OCI-LY1 (cell line): ENCODE data around the gene OR2M2.

ENCODE experiments used
- H2AFZ ChIP-seq: fragments of 200-600 bp; sonication (generic), shearing (Covaris generic); 2 replicates; pipeline ENCODE4 v1.6.0; 2014; ENCODE audit warnings: antibody characterized with exemption, mild to moderate bottlenecking, low read length
- H3F3A ChIP-seq: fragments of 200-600 bp; sonication (generic), shearing (Covaris generic); 2 replicates; pipeline ENCODE4 v1.6.0; 2014; ENCODE audit warnings: mild to moderate bottlenecking, antibody characterized with exemption, low read length, moderate library complexity; ENCODE audit not compliant: insufficient read depth
- H3K27ac ChIP-seq: fragments of 200-600 bp; sonication (generic); 2 replicates; pipeline ENCODE4 v1.5.1; 2014; ENCODE audit warnings: low read length, mixed run types, mild to moderate bottlenecking, low read depth; ENCODE audit not compliant: poor library complexity, severe bottlenecking
- H3K27me3 ChIP-seq: fragments of 200-600 bp; sonication (generic); 2 replicates; pipeline ENCODE4 v1.6.0; 2014; ENCODE audit warnings: antibody characterized with exemption, mild to moderate bottlenecking, low read length, moderate library complexity; ENCODE audit not compliant: insufficient read depth
- H3K36me3 ChIP-seq: fragments of 200-600 bp; sonication (generic); 2 replicates; pipeline ENCODE4 v1.6.1; 2014; ENCODE audit warnings: mild to moderate bottlenecking, antibody characterized with exemption, low read length, moderate library complexity, mixed read lengths; ENCODE audit not compliant: insufficient read depth
- H3K4me1 ChIP-seq: fragments of 200-600 bp; sonication (generic); 2 replicates; pipeline ENCODE4 v1.5.1; 2014; ENCODE audit warnings: mild to moderate bottlenecking, low read length, moderate library complexity; ENCODE audit not compliant: insufficient read depth, severe bottlenecking
- H3K4me2 ChIP-seq: fragments of 200-600 bp; sonication (generic), shearing (Covaris generic); 2 replicates; pipeline ENCODE4 v1.6.1; 2014; ENCODE audit warnings: low read length
- H3K4me3 ChIP-seq: fragments of 200-600 bp; sonication (generic); 2 replicates; pipeline ENCODE4 v1.5.1; 2014; ENCODE audit warnings: low read length, low read depth, mild to moderate bottlenecking, mixed read lengths; ENCODE audit not compliant: poor library complexity, severe bottlenecking
- H3K79me2 ChIP-seq: fragments of 200-600 bp; shearing (Covaris generic); 2 replicates; pipeline ENCODE4 v1.6.1; 2016; ENCODE audit warnings: mixed run types, low read length, mixed read lengths; ENCODE audit not compliant: insufficient read depth
- H3K9ac ChIP-seq: fragments of 200-600 bp; sonication (generic), shearing (Covaris generic); 2 replicates; pipeline ENCODE4 v1.6.1; 2014; ENCODE audit warnings: mild to moderate bottlenecking, low read length, mixed read lengths
- H3K9me2 ChIP-seq: fragments of 200-600 bp; sonication (generic), shearing (Covaris generic); 2 replicates; pipeline ENCODE4 v1.6.1; 2014; ENCODE audit warnings: low read depth, mild to moderate bottlenecking, low read length, mixed read lengths
- H3K9me3 ChIP-seq: fragments of 200-600 bp; shearing (Covaris generic); 2 replicates; pipeline ENCODE4 v1.6.1; 2014; ENCODE audit warnings: low read length, mixed read lengths
- H4K20me1 ChIP-seq: fragments of 200-600 bp; sonication (generic), shearing (Covaris generic); 2 replicates; pipeline ENCODE4 v1.6.0; 2016; ENCODE audit warnings: mild to moderate bottlenecking, low read length; ENCODE audit not compliant: insufficient read depth
- EZH2 ChIP-seq: fragments of 200-600 bp; sonication (generic), shearing (Covaris generic); IDR thresholded peaks from 2 replicates; pipeline ENCODE4 v1.8.0; 2017; ENCODE audit warnings: borderline replicate concordance, mixed run types, mild to moderate bottlenecking, antibody characterized with exemption, low read length, moderate library complexity, mixed read lengths
- TF ChIP-seq, protein P1 (sequence below): fragments of 200-600 bp; sonication (generic), shearing (Covaris generic); IDR thresholded peaks from 2 replicates; pipeline ENCODE4 v1.5.1; 2017; ENCODE audit warnings: mild to moderate bottlenecking, antibody characterized with exemption, low read length, moderate library complexity, mixed read lengths

The OR2M2 gene

DNA sequence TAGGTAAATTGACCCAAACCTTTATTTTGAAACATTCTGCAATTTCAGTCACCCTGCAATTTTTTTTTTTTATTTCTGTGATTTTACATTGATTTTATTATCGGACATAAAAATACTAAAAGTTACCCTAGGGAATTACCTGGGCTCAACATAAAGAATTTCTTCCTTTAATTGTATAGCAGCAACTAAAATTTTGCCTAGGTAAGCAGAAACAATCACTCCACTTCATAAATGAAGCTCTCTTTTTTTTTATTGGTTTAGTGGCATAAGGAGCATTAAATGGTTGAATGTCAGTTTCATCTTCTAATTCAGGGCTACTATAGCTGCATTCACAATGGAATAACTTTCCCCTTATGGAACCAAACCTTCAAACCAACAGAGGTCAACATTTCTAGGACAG lies 41.3 kb downstream of the OR2M2 start:
- no peaks in the 10 kb centered on the region for H3F3A ChIP-seq
- H3K4me2 ChIP-seq: no peak overlapping the region
- H4K20me1 ChIP-seq: no peaks in the 10 kb centered on the region
- H3K79me2 ChIP-seq: no peaks in the 10 kb centered on the region
- H3K4me1 ChIP-seq: no peaks in the 10 kb centered on the region
- H3K9me3 ChIP-seq: no peaks in the 10 kb centered on the region
- H2AFZ ChIP-seq: no peak overlapping the region
- H3K4me3 ChIP-seq: no peak overlapping the region
- TF ChIP-seq EZH2: no peak
- TF ChIP-seq, protein P1, sequence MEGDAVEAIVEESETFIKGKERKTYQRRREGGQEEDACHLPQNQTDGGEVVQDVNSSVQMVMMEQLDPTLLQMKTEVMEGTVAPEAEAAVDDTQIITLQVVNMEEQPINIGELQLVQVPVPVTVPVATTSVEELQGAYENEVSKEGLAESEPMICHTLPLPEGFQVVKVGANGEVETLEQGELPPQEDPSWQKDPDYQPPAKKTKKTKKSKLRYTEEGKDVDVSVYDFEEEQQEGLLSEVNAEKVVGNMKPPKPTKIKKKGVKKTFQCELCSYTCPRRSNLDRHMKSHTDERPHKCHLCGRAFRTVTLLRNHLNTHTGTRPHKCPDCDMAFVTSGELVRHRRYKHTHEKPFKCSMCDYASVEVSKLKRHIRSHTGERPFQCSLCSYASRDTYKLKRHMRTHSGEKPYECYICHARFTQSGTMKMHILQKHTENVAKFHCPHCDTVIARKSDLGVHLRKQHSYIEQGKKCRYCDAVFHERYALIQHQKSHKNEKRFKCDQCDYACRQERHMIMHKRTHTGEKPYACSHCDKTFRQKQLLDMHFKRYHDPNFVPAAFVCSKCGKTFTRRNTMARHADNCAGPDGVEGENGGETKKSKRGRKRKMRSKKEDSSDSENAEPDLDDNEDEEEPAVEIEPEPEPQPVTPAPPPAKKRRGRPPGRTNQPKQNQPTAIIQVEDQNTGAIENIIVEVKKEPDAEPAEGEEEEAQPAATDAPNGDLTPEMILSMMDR: no peak
- H3K27ac ChIP-seq: no peak overlapping the region
- no peaks in the 10 kb centered on the region for H3K36me3 ChIP-seq
- H3K9ac ChIP-seq: no peak overlapping the region
- H3K9me2 ChIP-seq: no peaks in the 10 kb centered on the region
- no peaks in the 10 kb centered on the region for H3K27me3 ChIP-seq

DNA sequence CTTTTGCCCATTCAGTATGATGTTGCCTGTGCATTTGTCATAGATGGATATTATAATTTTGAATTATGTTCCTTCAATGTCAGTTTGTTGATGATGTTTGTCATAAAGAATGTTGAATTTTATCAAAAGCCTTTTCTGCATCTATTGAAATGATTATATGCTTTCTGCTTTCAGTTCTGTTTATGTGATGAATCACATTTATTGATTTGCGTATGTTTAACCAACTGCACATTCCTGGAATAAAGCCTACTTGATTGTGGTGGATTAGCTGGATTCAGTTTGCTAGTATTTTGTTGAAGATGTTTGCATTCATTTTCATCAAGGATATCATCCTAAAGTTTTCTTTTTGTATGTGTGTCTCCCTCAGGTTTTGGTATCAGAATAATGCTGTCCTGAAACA lies 50.9 kb downstream of the OR2M2 start:
- no peak for TF ChIP-seq EZH2
- TF ChIP-seq, protein P1: no peak
- no peaks in the 10 kb centered on the region for H3K36me3 ChIP-seq

DNA sequence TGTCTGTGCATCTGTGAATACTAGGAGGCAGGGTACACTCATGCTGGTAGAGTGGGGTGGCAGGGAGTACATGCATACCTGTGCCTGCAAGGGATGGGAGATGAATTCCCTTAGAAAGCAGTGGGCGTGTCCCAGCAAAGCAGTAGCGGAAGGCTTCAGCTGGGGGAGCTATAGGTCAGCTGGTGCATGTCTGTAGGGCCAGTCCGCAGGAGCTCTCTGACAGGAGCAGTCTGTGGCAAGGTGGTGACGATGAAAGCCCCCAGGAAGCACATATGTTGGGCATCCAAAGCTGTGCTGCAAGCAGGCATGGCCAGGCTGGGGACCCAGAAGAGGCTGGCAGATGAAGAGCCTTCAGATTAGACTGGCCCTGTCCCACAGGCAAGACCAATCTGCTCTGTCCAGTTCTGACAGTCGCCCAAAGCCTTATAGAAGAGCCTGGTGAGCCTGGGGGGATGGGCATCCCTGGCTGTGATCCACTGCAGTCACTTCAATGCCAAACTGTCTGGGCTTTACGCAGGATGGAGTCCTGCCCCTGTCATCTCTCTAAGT lies 54.8 kb downstream of the OR2M2 start:
- Histone ChIP-seq H4K20me1 (no peaks in the 10 kb centered on the region), H3K79me2 (no peaks in the 10 kb centered on the region), H3K9ac (no peak overlapping the region), H3K9me3 (no peaks in the 10 kb centered on the region), H3K4me2 (no peak overlapping the region), H3K4me3 (no peak overlapping the region), H3K4me1 (no peaks in the 10 kb centered on the region), H3K36me3 (no peaks in the 10 kb centered on the region), H3K27ac (no peak overlapping the region), H2AFZ (no peak overlapping the region), H3F3A (no peaks in the 10 kb centered on the region), H3K9me2 (no peaks in the 10 kb centered on the region), H3K27me3 (no peaks in the 10 kb centered on the region)
- no peak for TF ChIP-seq EZH2
- TF ChIP-seq, protein P1: no peak

More for the DNA sequence above, 50.9 kb downstream of the OR2M2 start:
- Histone ChIP-seq H3K4me3 (no peak overlapping the region), H3K4me1 (no peaks in the 10 kb centered on the region), H2AFZ (no peak overlapping the region), H3K27me3 (no peaks in the 10 kb centered on the region), H3F3A (no peaks in the 10 kb centered on the region), H4K20me1 (no peaks in the 10 kb centered on the region), H3K9ac (no peak overlapping the region), H3K79me2 (no peaks in the 10 kb centered on the region), H3K4me2 (no peak overlapping the region), H3K9me3 (no peaks in the 10 kb centered on the region), H3K27ac (no peak overlapping the region), H3K9me2 (no peaks in the 10 kb centered on the region)
